K562 (cell line): ENCODE results near the gene HSD11B1L. TPM values are rescaled to one million over a fixed set of nuclear protein-coding genes. Genes with fewer than 3 reads are reported as not detected.
"Not testable (repeated sequence)": the region's sequence is repeated elsewhere in the genome, so short reads cannot be mapped to it uniquely, and the experiment has no call there.

Source experiments
- ATAC-seq: fragments of 200-7000 bp; cut with Tn5 transposase; 3 replicates; pipeline ENCODE4 v1.9.1; 2020; ENCODE audit warnings: moderate library complexity
- BruUV-seq: library from RNA; stranded (reverse); fragments of 400-500 nt; replicated peaks from 2 replicates; lab custom pipeline; 2021; lab: Mats Ljungman, UMichigan
- CTCF ChIA-PET: fragments of 300-600 bp; formaldehyde crosslinking; extraction: SDS; loops from one replicate; lab custom pipeline; 2021; ENCODE audit warnings: low intra/inter-chr PET ratio; lab: Yijun Ruan, JAX
- POLR2A ChIA-PET: fragments of 300-600, 350-650 bp; sonication (Branson Sonifier 250); formaldehyde crosslinking; extraction: SDS; loops from one replicate; lab custom pipeline; 2021; ENCODE audit warnings: antibody characterized with exemption, inconsistent platforms; lab: Yijun Ruan, JAX
- DNase-seq, 4 experiments: peaks; one replicate each; pipeline versions ENCODE4 v3.0.0 to v3.0.0-alpha.2; 2011 to 2018; ENCODE audit warnings: low spot score in 3 of 4, mixed read lengths in 3 of 4; ENCODE audit errors: extremely low read depth in 1 of 4
- FAIRE-seq: peaks from 2 replicates; lab custom pipeline; 2011; peaks lifted over from hg19 to GRCh38; lab: Jason Lieb, UNC
- H2AFZ ChIP-seq: 2 replicates; pipeline ENCODE4 v1.6.0; 2011; ENCODE audit warnings: low read depth, low read length, control low read depth, inconsistent platforms
- H3K27ac ChIP-seq: fragments of 200-600 bp; 3 replicates; pipeline ENCODE4 v1.8.0; 2011; ENCODE audit warnings: low read depth, mild to moderate bottlenecking, control low read depth, inconsistent platforms, low read length, moderate library complexity, mixed read lengths; ENCODE audit errors: extremely low read depth
- H3K27me3 ChIP-seq, 2 experiments: fragments of 300-600 bp in 1 of 2; 2 replicates in 1 of 2; 3 replicates in 1 of 2; pipeline versions ENCODE4 v1.6.0 to v1.8.0; 2011; ENCODE audit warnings: inconsistent platforms in 2 of 2, low read length in 2 of 2, mild to moderate bottlenecking in 1 of 2, mixed read lengths in 1 of 2, moderate library complexity in 1 of 2; ENCODE audit not compliant: control insufficient read depth in 2 of 2, insufficient read depth in 2 of 2
- H3K36me3 ChIP-seq: fragments of 300-600 bp; 3 replicates; pipeline ENCODE4 v1.8.0; 2011; ENCODE audit warnings: mild to moderate bottlenecking, low read length, inconsistent platforms; ENCODE audit not compliant: control insufficient read depth, insufficient read depth
- H3K4me1 ChIP-seq, 2 experiments: fragments of 200-600 bp in 1 of 2; replicated peaks in 1 of 2; 2 replicates in 1 of 2; 3 replicates in 1 of 2; pipeline versions ENCODE4 v1.5.1 to v1.8.0; 2011; ENCODE audit warnings: inconsistent platforms in 2 of 2, low read length in 2 of 2, mild to moderate bottlenecking in 1 of 2, mixed read lengths in 1 of 2, moderate library complexity in 1 of 2; ENCODE audit not compliant: control insufficient read depth in 2 of 2, insufficient read depth in 2 of 2
- H3K4me2 ChIP-seq: 2 replicates; pipeline ENCODE4 v1.6.1; 2011; ENCODE audit warnings: low read length, control low read depth, inconsistent platforms, mixed read lengths; ENCODE audit not compliant: insufficient read depth
- H3K4me3 ChIP-seq: fragments of 200-600 bp; sonication (generic), shearing (Covaris generic); 2 replicates; pipeline ENCODE4 v1.5.1; 2016; ENCODE audit warnings: control low read depth, inconsistent platforms
- H3K79me2 ChIP-seq: fragments of 200-600 bp; 3 replicates; pipeline ENCODE4 v1.8.0; 2011; ENCODE audit warnings: low read length, inconsistent platforms; ENCODE audit not compliant: control insufficient read depth, insufficient read depth
- H3K9ac ChIP-seq, 2 experiments: 2 replicates each; pipeline versions ENCODE4 v1.6.0 to v1.6.1; 2011; ENCODE audit warnings: low read depth in 2 of 2, low read length in 2 of 2, control low read depth in 1 of 2, inconsistent platforms in 1 of 2, mild to moderate bottlenecking in 1 of 2, mixed read lengths in 1 of 2; ENCODE audit not compliant: insufficient read depth in 1 of 2
- H3K9me1 ChIP-seq: one replicate; pipeline ENCODE4 v1.6.0; 2011; ENCODE audit warnings: inconsistent platforms, mild to moderate bottlenecking, low read length, moderate library complexity; ENCODE audit not compliant: control insufficient read depth, insufficient read depth
- H3K9me3 ChIP-seq: replicated peaks from 2 replicates; pipeline ENCODE4 v1.5.1; 2011; ENCODE audit warnings: low read depth, low read length, inconsistent platforms; ENCODE audit not compliant: control insufficient read depth, insufficient read depth
- H4K20me1 ChIP-seq: replicated peaks from 2 replicates; pipeline ENCODE4 v1.6.1; 2011; ENCODE audit warnings: low read length, inconsistent platforms, mixed read lengths; ENCODE audit not compliant: control insufficient read depth, insufficient read depth
- DPF2 ChIP-seq: fragments of 450-650 bp; IDR thresholded peaks from 2 replicates; pipeline ENCODE4 v1.6.1; 2016
- ZNF551 ChIP-seq: fragments of 250-450 bp; sonication (Bioruptor Pico); IDR thresholded peaks from 2 replicates; pipeline ENCODE4 v1.5.0; 2021; ENCODE audit warnings: mild to moderate bottlenecking, moderate library complexity
- WGBS: fragments of 100-300 bp; shearing (Covaris generic); methylation state at CpG from one replicate; pipeline ENCODE4 v1.1.6; 2016; ENCODE audit warnings: low coverage, mixed read lengths; ENCODE audit not compliant: insufficient coverage; ENCODE audit errors: missing lambda C conversion rate; 5-methylcytosine and 5-hydroxymethylcytosine counted together
- in situ Hi-C: fragments of 300-500 bp; cut with MboI; formaldehyde crosslinking; loops from 4 replicates; pipeline ENCODE4 v1.15.0; 2018; ENCODE audit warnings: inconsistent platforms, mixed read lengths
- intact Hi-C: fragments of 100-400 bp; cut with micrococcal nuclease; formaldehyde crosslinking; loops from 2 replicates; pipeline ENCODE4 v1.14.2; 2022
- polyA plus RNA-seq, 8 experiments: library from polyadenylated mRNA; depleted of rRNA in 4 of 8; stranded (reverse) in 5 of 8; unstranded in 3 of 8; fragments of >200 nt; fragmentation: Nextera tagmentation in 2 of 8; fragmentation: Illumina TruSeq in 1 of 8; extraction: Ambion mirVana in 2 of 8; extraction: Trizol in 1 of 8; gene quantifications; 2 replicates each; pipeline versions ENCODE4 v1.2.1 to v1.2.3, GENCODE V29; 2011 to 2014; ENCODE audit warnings: inconsistent platforms in 1 of 8, missing spikeins in 1 of 8
- total RNA-seq, 7 experiments: library from RNA; depleted of rRNA in 6 of 7; stranded (reverse); fragments of >200 nt in 6 of 7; fragmentation: Illumina TruSeq in 2 of 7; extraction: Trizol in 2 of 7; gene quantifications; 2 replicates each; pipeline versions ENCODE4 v1.2.1 to v1.2.3, GENCODE V29; 2011 to 2021; ENCODE audit warnings: low replicate concordance in 1 of 7

Gene HSD11B1L
- total and polyA plus RNA-seq, 9 of the 15 experiments (the other 6 are each of a cell fraction or from before 2014, with no cell fraction given): 0.31 to 7.7 (median 2.3) TPM

DNA sequence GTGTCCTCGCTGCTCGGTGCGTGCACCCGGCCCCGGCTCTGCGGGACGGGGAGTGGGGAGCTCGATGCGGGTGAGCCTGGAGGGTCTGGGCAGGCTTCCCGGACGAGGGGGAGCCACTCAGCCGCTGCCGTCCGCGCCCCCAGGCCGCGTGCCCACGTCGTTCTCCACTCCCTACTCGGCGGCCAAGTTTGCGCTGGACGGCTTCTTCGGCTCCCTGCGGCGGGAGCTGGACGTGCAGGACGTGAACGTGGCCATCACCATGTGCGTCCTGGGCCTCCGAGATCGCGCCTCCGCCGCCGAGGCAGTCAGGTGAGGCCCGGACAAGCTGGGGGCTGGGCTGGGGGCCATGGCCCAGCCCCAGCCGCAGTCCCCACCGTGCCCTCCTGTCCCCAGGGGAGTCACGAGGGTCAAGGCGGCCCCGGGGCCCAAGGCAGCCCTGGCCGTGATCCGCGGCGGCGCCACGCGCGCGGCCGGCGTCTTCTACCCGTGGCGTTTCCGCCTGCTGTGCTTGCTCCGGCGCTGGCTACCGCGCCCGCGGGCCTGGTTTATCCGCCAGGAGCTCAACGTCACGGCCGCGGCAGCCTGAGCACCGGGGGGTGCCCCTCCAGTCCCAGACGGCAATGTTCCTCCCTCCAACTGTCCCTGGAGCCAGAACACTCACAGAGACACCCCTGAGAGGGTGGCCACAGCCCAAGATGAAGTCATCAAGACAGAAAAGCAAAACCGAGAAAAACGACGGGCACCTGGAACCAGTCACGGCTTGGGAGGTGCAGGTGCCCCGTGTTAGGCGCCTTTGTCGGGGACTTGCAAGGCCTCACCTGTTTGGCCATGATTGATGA, 6.8 kb downstream of the HSD11B1L start (continued):
- TF ChIP-seq DPF2: no peak
- TF ChIP-seq ZNF551: no peak

DNA sequence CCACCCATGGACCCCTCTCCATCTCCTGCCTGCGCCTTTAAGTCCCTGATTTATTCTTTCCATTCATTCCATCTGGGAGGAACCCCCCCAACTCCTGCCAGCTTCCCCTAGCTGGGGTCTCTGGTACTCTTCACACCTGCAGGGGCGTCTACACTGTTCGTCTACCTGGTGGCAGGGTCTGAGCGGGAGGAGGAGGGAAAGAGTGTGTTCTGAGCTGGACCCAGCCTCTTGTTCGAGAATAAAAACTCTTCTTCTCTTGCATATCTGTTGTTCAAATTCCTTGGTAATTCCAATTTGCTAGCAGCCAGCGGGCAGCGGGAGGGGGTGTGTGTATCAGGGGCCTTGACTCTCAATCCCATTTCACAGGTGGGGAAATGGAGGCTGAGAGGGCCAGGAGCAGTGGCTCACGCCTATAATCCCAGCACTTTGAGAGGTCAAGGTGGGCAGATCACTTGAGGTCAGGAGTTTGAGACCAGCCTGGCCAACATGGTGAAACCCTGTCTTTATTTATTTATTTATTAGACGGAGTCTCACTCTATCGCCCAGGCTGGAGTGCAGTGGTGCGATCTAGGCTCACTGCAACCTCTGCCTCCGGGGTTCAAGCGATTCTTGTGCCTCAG, 7.5 kb downstream of the HSD11B1L start:
- in situ Hi-C loops, FAIRE-seq, BruUV-seq: not testable (repeated sequence)

More for the DNA sequence above, 7.5 kb downstream of the HSD11B1L start:
- H3K27me3 ChIP-seq, H3K4me2 ChIP-seq, H2AFZ ChIP-seq, H3K27ac ChIP-seq, H3K9me3 ChIP-seq, DNase-seq, CTCF ChIA-PET, H3K4me3 ChIP-seq, ATAC-seq, H3K9ac ChIP-seq: not testable (repeated sequence)
- POLR2A ChIA-PET: interaction anchor here (0.5 to 3.0 kb wide), 4 partner anchors 66 to 294 kb away, joined by 3 to 16 read pairs (median 4); partner anchors contain the start of genes DUS3L, SAFB and SAFB2
- Histone ChIP-seq H3K9me1 (peaks cover 15% of the 10 kb centered on the region), H3K79me2 (peaks cover 34% of the 10 kb centered on the region), H3K36me3 (peaks cover 31% of the 10 kb centered on the region), H3K4me1 (peaks cover 20 to 59% of the 10 kb centered on the region in 2 experiments), H4K20me1 (peaks cover 31% of the 10 kb centered on the region)
- WGBS: 89% methylated on average over 13 of the region's 13 CpGs
- intact Hi-C loops: loop anchor here (10.0 kb wide), 1 partner anchor 64 kb away; the partner anchor contains the start of genes SAFB and SAFB2
